T-helper 17 cell (primary cell): ENCODE data around the gene CFAP68. TPM values are rescaled to one million over a fixed set of nuclear protein-coding genes. Genes with fewer than 3 reads are reported as not detected.
"Not testable (repeated sequence)": the region's sequence is repeated elsewhere in the genome, so short reads cannot be mapped to it uniquely, and the experiment has no call there.

Experiments used
- ATAC-seq: fragments of 150-1000 bp; cut with Tn5 transposase; 2 replicates; pipeline ENCODE4 v1.10.0; 2021; ENCODE audit warnings: mild to moderate bottlenecking, moderate library complexity
- DNase-seq, 3 donors: peaks; one replicate each; pipeline versions ENCODE4 v3.0.0 to v3.0.0-alpha.2; 2020 to 2021
- H3K9me3 ChIP-seq: one replicate; pipeline ENCODE4 v1.7.0; 2013; ENCODE audit warnings: low read length, mild to moderate bottlenecking; ENCODE audit not compliant: control insufficient read depth, poor library complexity, severe bottlenecking
- H3K27ac Mint-ChIP-seq: one replicate; pipeline ENCODE4 v1.8.0; 2022; ENCODE audit warnings: mild to moderate bottlenecking, moderate library complexity, mixed read lengths
- H3K27me3 Mint-ChIP-seq: one replicate; pipeline ENCODE4 v1.8.0; 2022; ENCODE audit warnings: mixed read lengths
- H3K36me3 Mint-ChIP-seq: one replicate; pipeline ENCODE4 v1.8.0; 2022; ENCODE audit warnings: low read depth, mixed read lengths
- H3K4me1 Mint-ChIP-seq: one replicate; pipeline ENCODE4 v1.8.0; 2022; ENCODE audit warnings: mild to moderate bottlenecking, mixed read lengths
- H3K4me3 Mint-ChIP-seq: one replicate; pipeline ENCODE4 v1.8.0; 2022; ENCODE audit warnings: mild to moderate bottlenecking, moderate library complexity, mixed read lengths
- total RNA-seq, 4 donors: library from RNA in 2 of 4; stranded (reverse) in 2 of 4; gene quantifications; one replicate each; pipeline ENCODE4 v1.2.3 and lab custom pipeline; 2022 to 2026

CFAP68 gene
- total RNA-seq, 2 donors from 2014 or later = 19.0 to 23.8 TPM

- peaks cover 7% of the 10 kb centered on the region for H3K4me1 Mint-ChIP-seq
- H3K9me3 ChIP-seq = no peaks in the 10 kb centered on the region
- no peaks in the 10 kb centered on the region for H3K36me3 Mint-ChIP-seq
- no peak for ATAC-seq
- no peak for DNase-seq
- H3K27ac Mint-ChIP-seq = peak overlapping the region; percentile 75
- peak overlapping the region; percentile 58 for H3K4me3 Mint-ChIP-seq
- H3K27me3 Mint-ChIP-seq = peaks cover 6% of the 10 kb centered on the region
Measured at GRCh38 chr11:111932611-111932950, 53.2 kb downstream of the CFAP68 start.

- not testable (repeated sequence) for H3K9me3 ChIP-seq, ATAC-seq, DNase-seq, H3K36me3 Mint-ChIP-seq, H3K27me3 Mint-ChIP-seq, H3K4me3 Mint-ChIP-seq
- Mint-ChIP-seq H3K4me1 (peaks cover 12% of the 10 kb centered on the region), H3K27ac (peak overlapping the region; percentile 75)
Measured at GRCh38 chr11:111933176-111933575, 53.8 kb downstream of the CFAP68 start.

- Mint-ChIP-seq H3K36me3 (no peaks in the 10 kb centered on the region), H3K27ac (no peak overlapping the region), H3K4me1 (peaks cover 19% of the 10 kb centered on the region), H3K4me3 (no peak overlapping the region), H3K27me3 (peaks cover 6% of the 10 kb centered on the region)
- no peak for ATAC-seq
- DNase-seq = no peak
- H3K9me3 ChIP-seq = no peaks in the 10 kb centered on the region
Measured at GRCh38 chr11:111933872-111934271, 54.5 kb downstream of the CFAP68 start.

- Mint-ChIP-seq H3K27ac (no peak overlapping the region), H3K36me3 (no peaks in the 10 kb centered on the region), H3K27me3 (peaks cover 6% of the 10 kb centered on the region), H3K4me1 (peaks cover 21% of the 10 kb centered on the region), H3K4me3 (no peak overlapping the region)
- DNase-seq = no peak
- ATAC-seq = no peak
- H3K9me3 ChIP-seq = no peaks in the 10 kb centered on the region
Measured at GRCh38 chr11:111934306-111934705, 55.0 kb downstream of the CFAP68 start.

Other genes starting within 250 kb of the CFAP68 start
- 10 to 100 TPM; 26.4 to 32.0 TPM for gene PPP2R1B, start 113.2 kb upstream of the CFAP68 start, total RNA-seq
- gene ALG9, start 8.0 kb upstream of the CFAP68 start, total RNA-seq = 10 to 100 TPM; 22.7 to 33.9 TPM
- 1 to 10 TPM; 2.5 to 3.1 TPM for gene FDXACB1, start 376 bp upstream of the CFAP68 start, total RNA-seq
- not detected for gene CRYAB, start 32.2 kb downstream of the CFAP68 start, total RNA-seq
- not detected for gene HSPB2, start 33.2 kb downstream of the CFAP68 start, total RNA-seq
- gene C11orf52, start 39.4 kb downstream of the CFAP68 start, total RNA-seq = not detected
- under 1 TPM; 0.42 to 0.96 TPM for gene DIXDC1, start 57.8 kb downstream of the CFAP68 start, total RNA-seq
- 10 to 100 TPM; 13.8 to 16.1 TPM for gene DLAT, start 145.9 kb downstream of the CFAP68 start, total RNA-seq
- under 1 TPM in 1 of 2 donors, not detected in 1; 0.23 TPM for gene PIH1D2, start 194.5 kb downstream of the CFAP68 start, total RNA-seq
- 10 to 100 TPM in 1 of 2 donors, 1 to 10 TPM in 1; 9.8 to 12.8 TPM for gene NKAPD1, start 194.8 kb downstream of the CFAP68 start, total RNA-seq
- 10 to 100 TPM; 12.0 to 16.0 TPM for gene TIMM8B, start 207.2 kb downstream of the CFAP68 start, total RNA-seq
- 10 to 100 TPM; 37.7 to 40.8 TPM for gene SDHD, start 207.3 kb downstream of the CFAP68 start, total RNA-seq